H9 (cell line): ENCODE data around the gene EPB41L5. TPM values are rescaled to one million over a fixed set of nuclear protein-coding genes. Genes with fewer than 3 reads are reported as not detected.

ENCODE experiments used
- DNase-seq: peaks from one replicate; pipeline ENCODE4 v3.0.0-alpha.2; 2017
- H2AFZ ChIP-seq: one replicate; pipeline ENCODE4 v1.6.1; 2013; ENCODE audit warnings: mild to moderate bottlenecking, low read length, control low read depth, moderate library complexity
- H2AK5ac ChIP-seq: 2 replicates; pipeline ENCODE4 v1.6.1; 2013; ENCODE audit warnings: low read length, control low read depth, mixed read lengths; ENCODE audit not compliant: insufficient read length
- H2BK120ac ChIP-seq: one replicate; pipeline ENCODE4 v1.6.1; 2013; ENCODE audit warnings: low read depth, mild to moderate bottlenecking, low read length, control low read depth, inconsistent platforms; ENCODE audit not compliant: poor library complexity, severe bottlenecking
- H2BK12ac ChIP-seq: 2 replicates; pipeline ENCODE4 v1.6.1; 2013; ENCODE audit warnings: low read length, control low read depth, mixed read lengths, low read depth; ENCODE audit not compliant: insufficient read length
- H2BK15ac ChIP-seq: 2 replicates; pipeline ENCODE4 v1.6.1; 2013; ENCODE audit warnings: low read depth, low read length, control low read depth
- H2BK20ac ChIP-seq: one replicate; pipeline ENCODE4 v1.6.1; 2013; ENCODE audit warnings: low read depth, mild to moderate bottlenecking, low read length, control low read depth, inconsistent platforms; ENCODE audit not compliant: poor library complexity, severe bottlenecking
- H2BK5ac ChIP-seq: 2 replicates; pipeline ENCODE4 v1.6.1; 2013; ENCODE audit warnings: low read length, control low read depth, mixed read lengths; ENCODE audit not compliant: insufficient read length
- H3K14ac ChIP-seq: 2 replicates; pipeline ENCODE4 v1.6.1; 2013; ENCODE audit warnings: low read length, control low read depth; ENCODE audit not compliant: insufficient read depth
- H3K18ac ChIP-seq: 2 replicates; pipeline ENCODE4 v1.6.1; 2013; ENCODE audit warnings: low read depth, mild to moderate bottlenecking, mixed read lengths, low read length, control low read depth; ENCODE audit not compliant: insufficient read length
- H3K23ac ChIP-seq: 2 replicates; pipeline ENCODE4 v1.6.1; 2013; ENCODE audit warnings: low read length, control low read depth, mixed read lengths, low read depth; ENCODE audit not compliant: insufficient read length
- H3K23me2 ChIP-seq: 2 replicates; pipeline ENCODE4 v1.6.1; 2013; ENCODE audit warnings: low read depth, mild to moderate bottlenecking, mixed read lengths, low read length, control low read depth; ENCODE audit not compliant: insufficient read length, poor library complexity, severe bottlenecking
- H3K27ac ChIP-seq: 2 replicates; pipeline ENCODE4 v1.5.1; 2013; ENCODE audit warnings: low read length, control low read depth, mixed read lengths, low read depth; ENCODE audit not compliant: insufficient read length
- H3K27me3 ChIP-seq: 2 replicates; pipeline ENCODE4 v1.6.1; 2013; ENCODE audit warnings: low read length, control low read depth, inconsistent platforms; ENCODE audit not compliant: insufficient read depth
- H3K4ac ChIP-seq: 2 replicates; pipeline ENCODE4 v1.6.1; 2013; ENCODE audit warnings: low read depth, mild to moderate bottlenecking, control low read depth, inconsistent platforms, low read length, moderate library complexity
- H3K4me1 ChIP-seq: 2 replicates; pipeline ENCODE4 v1.6.1; 2013; ENCODE audit warnings: low read length, control low read depth, inconsistent platforms; ENCODE audit not compliant: insufficient read depth
- H3K4me2 ChIP-seq: 2 replicates; pipeline ENCODE4 v1.6.1; 2013; ENCODE audit warnings: low read length, control low read depth, mixed read lengths; ENCODE audit not compliant: insufficient read length, insufficient read depth
- H3K56ac ChIP-seq: 2 replicates; pipeline ENCODE4 v1.6.1; 2013; ENCODE audit warnings: low read depth, mild to moderate bottlenecking, mixed read lengths, low read length, control low read depth; ENCODE audit not compliant: insufficient read length
- H3K79me1 ChIP-seq: 2 replicates; pipeline ENCODE4 v1.6.1; 2013; ENCODE audit warnings: low read depth, mild to moderate bottlenecking, moderate library complexity, low read length, control low read depth, inconsistent platforms; ENCODE audit not compliant: insufficient read depth, poor library complexity, severe bottlenecking
- H3K79me2 ChIP-seq: 2 replicates; pipeline ENCODE4 v1.6.1; 2013; ENCODE audit warnings: low read length, control low read depth, inconsistent platforms; ENCODE audit not compliant: insufficient read depth
- H3K9ac ChIP-seq: 2 replicates; pipeline ENCODE4 v1.6.1; 2013; ENCODE audit warnings: low read length, control low read depth, mixed read lengths; ENCODE audit not compliant: insufficient read length; ENCODE audit errors: extremely low read depth
- H3K9me3 ChIP-seq: one replicate; pipeline ENCODE4 v1.6.1; 2013; ENCODE audit warnings: low read depth, low read length, inconsistent platforms; ENCODE audit not compliant: control insufficient read depth
- H3T11ph ChIP-seq: one replicate; pipeline ENCODE4 v1.6.1; 2013; ENCODE audit warnings: mild to moderate bottlenecking, low read length, control low read depth, inconsistent platforms
- H4K20me1 ChIP-seq: one replicate; pipeline ENCODE4 v1.6.1; 2013; ENCODE audit not compliant: control insufficient read depth, insufficient read length, insufficient read depth
- H4K5ac ChIP-seq: 2 replicates; pipeline ENCODE4 v1.6.1; 2013; ENCODE audit warnings: low read depth, mild to moderate bottlenecking, mixed read lengths, low read length, control low read depth; ENCODE audit not compliant: insufficient read length
- H4K8ac ChIP-seq: replicated peaks from 2 replicates; pipeline ENCODE4 v1.6.1; 2013; ENCODE audit warnings: low read length, control low read depth, mixed read lengths, low read depth; ENCODE audit not compliant: insufficient read length
- H4K91ac ChIP-seq: 2 replicates; pipeline ENCODE4 v1.6.1; 2013; ENCODE audit warnings: low read depth, mild to moderate bottlenecking, moderate library complexity, mixed read lengths, low read length, control low read depth; ENCODE audit not compliant: insufficient read length
- H3K27ac Mint-ChIP-seq, 3 experiments: 2 replicates in 2 of 3; 3 replicates in 1 of 3; pipeline ENCODE4 v1.8.0; 2020 to 2021; ENCODE audit warnings: mixed read lengths in 3 of 3, mild to moderate bottlenecking in 1 of 3, moderate library complexity in 1 of 3
- H3K27me3 Mint-ChIP-seq: 2 replicates; pipeline ENCODE4 v1.8.0; 2021; ENCODE audit warnings: low read depth, mild to moderate bottlenecking, moderate library complexity, mixed read lengths
- H3K36me3 Mint-ChIP-seq, 3 experiments: 2 replicates in 2 of 3; 3 replicates in 1 of 3; pipeline ENCODE4 v1.8.0; 2020 to 2021; ENCODE audit warnings: low read depth in 3 of 3, mixed read lengths in 3 of 3; ENCODE audit not compliant: insufficient read depth in 1 of 3
- H3K4me1 Mint-ChIP-seq, 2 experiments: 2 replicates each; pipeline ENCODE4 v1.8.0; 2020; ENCODE audit warnings: mixed read lengths in 2 of 2
- H3K4me3 Mint-ChIP-seq, 2 experiments: 2 replicates in 1 of 2; 3 replicates in 1 of 2; pipeline ENCODE4 v1.8.0; 2020 to 2021; ENCODE audit warnings: mild to moderate bottlenecking in 2 of 2, mixed read lengths in 2 of 2, moderate library complexity in 1 of 2
- H3K9me3 Mint-ChIP-seq, 2 experiments: 2 replicates in 1 of 2; 3 replicates in 1 of 2; pipeline ENCODE4 v1.8.0; 2020; ENCODE audit warnings: mild to moderate bottlenecking in 2 of 2, mixed read lengths in 2 of 2, moderate library complexity in 1 of 2
- CTCF ChIP-seq: fragments of 200-600 bp; sonication (generic); conservative IDR thresholded peaks from 3 replicates; pipeline ENCODE4 v1.8.0; 2021; ENCODE audit warnings: antibody characterized with exemption, mild to moderate bottlenecking
- WGBS: extraction: QIAGEN DNeasy Blood & Tissue Kit; methylation state at CpG from one replicate; pipeline ENCODE4 v1.1.7; 2013; ENCODE audit warnings: missing lambda C conversion rate, low lambda C conversion rate, mixed read lengths; ENCODE audit not compliant: insufficient read length; ENCODE audit errors: extremely low coverage; 5-methylcytosine and 5-hydroxymethylcytosine counted together
- total RNA-seq: library from RNA; stranded (reverse); gene quantifications from 2 replicates; pipeline ENCODE4 v1.2.1, GENCODE V29; 2021

The EPB41L5 gene
- total RNA-seq, 1 experiment from 2014 or later = 40.4 TPM

- no peaks in the 10 kb centered on the region for H3K9me3 ChIP-seq
- H3K4ac ChIP-seq = no peak overlapping the region
- H4K8ac ChIP-seq = no peak overlapping the region
- H3K23ac ChIP-seq = no peak overlapping the region
- H2BK15ac ChIP-seq = no peak overlapping the region
- no peak overlapping the region for H3T11ph ChIP-seq
- H3K27ac ChIP-seq = no peak overlapping the region
- no peak for TF ChIP-seq CTCF
- no CpG with 5 or more reads among the region's 4 CpGs for WGBS
- H2AFZ ChIP-seq = no peak overlapping the region
- no peak overlapping the region for H3K18ac ChIP-seq
- no peak overlapping the region for H3K56ac ChIP-seq
- no peak overlapping the region for H3K4me2 ChIP-seq
- H3K79me2 ChIP-seq = no peaks in the 10 kb centered on the region
- Mint-ChIP-seq H3K27me3 (no peaks in the 10 kb centered on the region), H3K4me3 (no peak overlapping the region), H3K9me3 (no peaks in the 10 kb centered on the region), H3K27ac (no peak overlapping the region), H3K4me1 (no peaks in the 10 kb centered on the region), H3K36me3 (peaks cover 0 to 6% (median 3%) of the 10 kb centered on the region in 3 experiments; a peak in 3 of 7 replicates)
- H2AK5ac ChIP-seq = no peak overlapping the region
- no peaks in the 10 kb centered on the region for H3K23me2 ChIP-seq
- H3K9ac ChIP-seq = no peak overlapping the region
- no peak overlapping the region for H2BK5ac ChIP-seq
- no peaks in the 10 kb centered on the region for H3K79me1 ChIP-seq
- no peaks in the 10 kb centered on the region for H3K27me3 ChIP-seq
- no peak overlapping the region for H3K14ac ChIP-seq
- no peaks in the 10 kb centered on the region for H4K20me1 ChIP-seq
- no peak overlapping the region for H4K91ac ChIP-seq
- H2BK20ac ChIP-seq = no peak overlapping the region
- no peak for DNase-seq
- H4K5ac ChIP-seq = no peak overlapping the region
- no peak overlapping the region for H2BK12ac ChIP-seq
- H3K4me1 ChIP-seq = no peaks in the 10 kb centered on the region
- no peak overlapping the region for H2BK120ac ChIP-seq
Observed at GRCh38 chr2:120140866-120141265, 128.0 kb downstream of the EPB41L5 start.
